ENCODE measurements around the gene POLDIP3.
A peak's percentile ranks its signal among the peaks of the same experiment; 100 is the strongest.

Gene POLDIP3

DNA sequence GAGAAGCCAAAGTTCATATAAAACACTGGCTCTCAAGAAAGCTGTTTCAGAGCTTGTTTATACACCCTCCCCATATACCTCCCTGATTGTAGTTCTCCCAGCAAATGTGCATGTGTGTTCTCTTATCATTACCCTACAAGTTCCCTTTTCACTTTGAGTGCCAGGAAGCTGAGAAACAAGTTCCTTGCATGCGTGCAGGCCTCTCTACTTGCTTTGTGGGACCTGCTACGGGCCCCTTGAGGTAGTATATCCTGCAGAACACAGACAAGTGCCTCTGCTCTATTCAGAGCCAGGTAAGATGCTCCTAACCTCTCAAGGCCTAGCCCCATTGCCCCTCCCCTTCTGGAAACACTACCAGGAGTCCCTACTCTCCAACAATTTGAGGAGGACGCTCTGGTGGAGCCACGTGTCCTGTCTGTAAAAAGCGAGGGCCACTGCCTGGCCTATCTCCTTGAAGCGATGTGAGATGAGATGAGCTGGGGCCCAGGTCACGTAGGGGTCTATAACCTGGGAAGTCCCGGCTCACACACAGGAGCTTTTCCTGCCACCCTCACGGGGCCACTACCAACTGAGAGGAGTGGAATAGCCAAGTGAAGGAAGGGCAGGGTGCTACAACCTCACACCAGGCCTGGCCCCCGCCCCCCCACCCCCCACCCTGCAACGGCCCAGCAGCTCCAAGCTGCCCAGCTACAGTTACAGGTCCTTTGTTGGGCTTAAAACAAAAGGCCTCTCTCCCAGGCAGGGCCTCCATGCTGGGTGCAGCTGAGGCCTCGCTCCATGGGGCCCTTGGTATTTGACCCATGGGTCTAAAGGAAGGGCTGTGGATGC lies 28.3 kb upstream of the POLDIP3 start:
- no peak for DNase-seq

DNA sequence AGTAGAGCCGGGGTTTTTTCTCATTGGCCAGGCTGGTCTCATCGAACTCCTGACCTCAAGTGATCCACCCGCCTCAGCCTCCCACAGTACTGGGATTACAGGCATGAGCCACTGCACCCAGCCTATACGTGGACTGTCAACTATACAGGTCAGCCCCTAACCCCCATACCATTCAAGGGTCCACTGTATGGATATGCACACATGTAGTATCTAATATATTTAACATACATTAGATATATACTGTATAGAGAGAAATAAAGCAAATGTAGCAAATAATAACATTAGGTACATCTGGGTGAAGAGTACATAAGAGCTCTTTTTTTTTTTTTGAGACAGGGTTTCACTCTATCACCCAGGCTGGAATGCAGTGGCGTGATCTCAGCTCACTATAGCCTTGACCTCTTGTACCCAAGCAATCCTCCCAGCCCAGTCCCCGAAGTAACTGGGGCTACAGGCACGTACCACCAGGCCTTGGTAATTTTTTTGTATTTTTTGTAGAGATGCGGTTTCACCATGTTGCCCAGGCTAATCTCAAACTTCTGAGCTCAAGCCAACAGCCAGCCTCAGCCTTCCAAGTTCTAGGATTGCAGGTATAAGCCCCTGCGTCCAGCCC lies 27.2 kb upstream of the POLDIP3 start:
- DNase-seq: no peak

DNA sequence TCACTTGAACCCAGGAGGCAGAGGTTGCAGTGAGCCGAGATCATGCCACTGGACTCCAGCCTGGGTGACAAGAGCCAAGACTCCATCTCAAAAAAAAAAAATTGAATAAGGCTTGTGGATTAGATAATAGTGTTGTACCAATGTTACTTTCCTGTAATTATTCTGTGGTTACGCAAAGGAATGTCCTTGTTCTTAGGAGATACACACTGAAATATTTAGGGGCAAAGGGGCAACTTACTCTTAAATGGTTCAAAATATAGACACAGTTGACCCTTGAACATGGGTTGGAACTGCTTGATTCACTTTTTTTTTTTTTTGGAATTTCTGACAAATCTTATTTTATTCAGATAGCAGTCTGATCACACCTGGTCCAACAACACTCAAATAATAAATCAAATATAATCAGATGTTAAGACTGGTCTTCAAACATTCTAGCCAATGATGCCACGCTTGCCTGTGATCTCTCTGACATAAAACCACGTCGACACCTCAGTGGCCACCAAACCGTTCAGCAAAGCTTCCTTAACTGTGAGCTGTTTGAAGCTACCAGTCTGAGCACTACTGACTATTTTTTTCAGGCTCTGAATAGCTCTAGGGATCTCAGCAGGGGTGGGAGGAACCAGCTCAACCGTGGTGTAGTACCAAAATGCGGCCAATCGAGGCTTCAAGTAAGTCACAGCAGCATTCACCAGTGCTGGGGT lies 25.0 kb upstream of the POLDIP3 start:
- DNase-seq: no peak

DNA sequence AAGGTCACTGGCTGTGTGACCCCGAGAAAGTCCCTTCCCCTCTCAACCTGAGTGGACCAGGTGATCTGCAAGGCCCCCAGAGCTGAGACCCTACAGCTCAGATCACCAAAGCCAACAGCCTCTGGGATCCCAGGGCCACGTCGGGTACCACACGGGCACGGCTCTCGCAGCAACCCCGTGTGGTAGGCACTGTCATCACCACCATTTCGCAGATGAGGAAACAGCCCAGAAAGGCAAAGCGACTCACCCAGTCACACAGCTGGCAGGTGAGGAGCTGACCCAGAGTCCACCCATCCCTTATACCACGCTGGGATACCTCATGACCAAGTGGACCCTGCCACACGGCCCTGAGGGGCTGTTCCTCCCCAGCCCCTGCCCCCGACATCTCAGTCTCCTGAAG lies 22.9 kb upstream of the POLDIP3 start:
- no peak for DNase-seq

DNA sequence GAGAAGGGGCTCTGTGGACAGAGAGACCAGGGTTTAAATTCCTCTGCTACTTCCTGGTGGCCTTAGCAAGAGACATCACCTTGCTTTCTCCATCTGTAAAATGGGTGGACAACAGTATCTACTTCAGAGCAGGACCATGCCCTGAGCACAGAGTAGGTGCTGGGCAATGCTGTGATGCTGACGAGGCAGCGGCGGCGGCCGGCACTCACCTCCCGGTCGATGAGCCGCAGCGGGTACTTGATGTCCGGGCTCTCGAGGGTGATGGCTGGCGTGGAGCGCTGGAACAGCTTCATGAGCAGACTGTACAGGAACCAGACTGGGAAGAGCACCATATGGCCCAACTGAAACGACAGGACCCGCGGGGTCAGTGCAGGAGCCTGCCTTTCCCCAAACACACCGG lies 21.8 kb upstream of the POLDIP3 start:
- no peak for DNase-seq

DNA sequence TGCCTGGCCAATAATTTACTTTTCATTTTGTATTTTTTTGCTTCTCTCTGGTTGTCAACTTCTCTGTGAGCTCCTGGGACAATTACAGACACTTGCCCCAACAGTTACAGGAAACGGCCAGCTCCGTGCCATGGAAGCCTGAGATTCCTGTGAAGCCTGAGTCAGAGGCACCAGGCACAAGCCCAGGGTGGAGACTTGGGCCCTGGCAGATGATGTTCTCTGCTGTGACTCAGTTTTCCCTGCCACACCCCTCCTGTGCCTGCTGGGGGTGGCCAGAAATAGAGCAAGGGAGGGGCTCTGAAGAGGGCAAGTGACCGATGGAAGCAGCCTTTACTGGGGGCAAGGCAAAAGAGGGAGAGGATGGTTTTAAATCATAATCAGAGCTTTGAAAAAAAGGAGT lies 20.8 kb upstream of the POLDIP3 start:
- DNase-seq: no peak

DNA sequence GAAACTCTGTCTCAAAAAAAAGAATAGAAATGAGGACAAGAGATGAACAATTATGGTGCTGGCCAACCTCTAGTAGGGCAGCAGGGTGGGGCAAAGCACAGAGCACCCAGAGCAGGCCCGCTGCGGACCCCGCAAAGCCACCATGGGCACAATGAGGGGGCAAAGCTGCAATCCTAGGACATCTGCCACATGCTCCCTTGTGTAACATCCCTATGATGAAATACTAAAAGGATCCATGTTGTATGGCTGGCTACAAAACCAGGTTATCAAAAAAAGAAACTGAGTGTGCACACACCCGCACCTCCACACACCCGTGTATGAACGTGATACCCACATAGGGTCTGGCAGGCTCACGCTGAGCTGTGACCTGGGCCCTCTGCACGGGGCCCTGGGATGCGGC lies 18.3 kb upstream of the POLDIP3 start:
- DNase-seq: no peak

DNA sequence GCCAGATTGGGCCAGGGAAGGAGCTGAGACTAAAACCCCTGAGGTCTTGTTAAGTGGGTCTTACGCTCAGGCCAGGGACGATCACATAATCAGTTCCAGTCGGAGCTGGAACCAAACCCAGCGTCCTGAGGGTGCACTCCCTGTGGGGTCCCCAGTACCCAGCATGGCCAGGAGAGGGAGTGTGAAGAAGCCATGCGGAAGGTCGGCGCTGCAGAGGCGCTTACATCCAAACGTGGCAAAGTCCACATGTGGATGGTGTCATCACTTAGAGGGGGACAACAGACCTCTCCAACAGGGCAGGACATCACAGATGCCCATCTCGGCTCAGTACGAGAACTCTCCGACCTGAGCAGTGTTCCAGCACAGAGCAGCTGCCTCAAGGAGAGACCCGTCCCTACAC lies 17.4 kb upstream of the POLDIP3 start:
- DNase-seq: no peak

DNA sequence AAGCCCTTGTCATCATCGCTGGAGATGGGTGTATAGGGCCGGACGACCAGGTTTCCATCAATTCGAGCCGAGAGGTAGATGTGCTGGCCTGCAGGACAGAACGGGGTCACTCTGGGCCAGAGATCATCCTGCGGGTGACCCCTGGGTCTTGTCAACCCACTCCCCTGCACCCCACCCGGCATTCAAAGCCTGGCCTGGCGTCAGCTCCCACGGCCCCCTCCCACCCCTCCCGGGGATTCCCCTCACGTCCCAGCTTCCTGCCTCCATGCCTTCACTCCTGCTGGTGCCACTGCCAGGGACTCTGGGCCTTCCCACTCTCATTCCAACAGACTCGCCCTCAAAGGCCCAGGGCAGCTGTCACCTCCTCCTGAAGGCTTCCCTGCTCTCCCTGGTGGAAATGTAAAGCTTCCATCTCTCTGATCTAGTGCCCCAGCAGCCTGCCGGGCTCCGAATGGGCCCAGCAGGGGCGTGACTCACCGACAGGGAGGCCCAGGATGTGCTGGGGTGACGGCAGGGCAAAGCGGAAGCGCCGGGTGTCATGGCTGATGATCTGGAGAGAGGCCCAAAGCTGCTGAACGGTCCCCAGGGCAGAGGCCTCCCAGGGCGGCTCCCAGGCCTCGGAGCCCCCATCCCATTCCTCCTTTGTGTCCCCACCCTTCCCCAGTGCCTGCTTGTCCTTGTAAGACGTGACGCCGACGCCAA lies 16.4 kb upstream of the POLDIP3 start:
- no peak for DNase-seq

DNA sequence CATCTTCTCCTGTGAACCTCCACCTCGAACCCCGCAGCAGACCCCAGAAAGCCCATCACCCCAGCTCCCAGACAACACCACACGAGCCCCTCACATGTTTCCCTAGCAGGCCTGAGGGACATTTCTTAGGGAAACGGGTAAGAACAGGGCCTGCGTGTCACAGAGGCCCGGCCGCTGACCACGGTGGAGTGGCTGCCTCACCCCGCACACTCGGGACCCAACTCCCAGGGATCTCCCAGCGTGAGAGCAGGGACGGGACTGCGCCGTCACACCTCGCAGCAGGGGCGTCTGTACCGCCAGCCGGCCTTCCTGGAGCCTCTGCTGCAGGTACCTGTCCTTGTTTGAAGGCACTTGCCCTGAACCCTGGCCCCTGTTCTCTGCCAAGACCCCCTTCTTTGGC lies 15.5 kb upstream of the POLDIP3 start:
- no peak for DNase-seq

DNA sequence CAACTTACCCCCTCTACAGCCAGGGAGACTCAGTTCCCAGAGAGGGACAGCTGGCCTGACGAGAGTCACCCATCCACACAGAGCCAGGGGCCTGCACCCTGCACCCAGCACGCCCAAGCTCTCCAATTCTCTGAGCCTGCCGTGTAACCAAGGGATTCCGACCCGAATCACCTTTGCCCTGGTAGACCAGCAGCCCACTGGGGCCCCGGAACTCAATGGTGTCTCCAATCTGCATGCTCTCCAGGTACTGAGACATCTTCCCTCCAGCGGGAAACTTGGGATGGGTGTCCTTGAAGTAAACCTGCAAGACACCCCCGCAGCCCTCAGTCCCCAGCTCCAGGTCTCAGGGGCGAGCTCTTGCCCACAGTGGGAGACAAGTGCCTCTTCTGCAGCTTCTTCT lies 13.3 kb upstream of the POLDIP3 start:
- no peak for DNase-seq

DNA sequence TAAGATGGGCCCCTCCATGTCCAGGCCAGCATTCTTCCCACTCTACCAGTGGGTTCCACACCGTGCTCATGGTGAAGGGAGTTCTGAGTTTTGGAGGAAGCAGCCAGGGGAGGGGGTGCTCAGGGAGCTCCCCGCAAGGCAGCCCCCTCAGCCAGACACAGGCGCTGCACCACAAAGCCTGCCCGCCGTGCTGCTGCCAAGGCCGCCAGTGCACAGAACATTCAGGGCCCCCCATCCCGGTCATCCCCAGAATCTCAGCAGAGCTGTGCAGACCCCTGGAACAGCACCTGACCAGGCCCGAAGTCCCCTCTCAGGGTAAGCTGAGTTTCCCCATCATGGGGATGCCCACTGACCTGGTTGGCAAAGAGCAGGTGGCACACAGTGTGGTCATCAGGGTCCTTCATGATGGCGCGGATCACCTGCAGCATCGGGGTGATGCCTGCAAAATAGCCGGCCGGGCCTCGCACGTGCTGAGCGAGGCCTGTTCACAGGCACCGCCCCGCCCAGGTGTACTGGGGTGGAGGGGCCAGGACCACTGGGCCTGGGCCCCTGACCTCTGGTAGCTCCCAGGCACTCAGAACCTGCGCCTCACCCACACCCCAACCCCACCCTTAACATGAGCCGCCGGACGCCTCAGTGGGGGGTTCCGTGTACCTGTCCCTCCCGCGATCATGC lies 12.4 kb upstream of the POLDIP3 start:
- DNase-seq: no peak

DNA sequence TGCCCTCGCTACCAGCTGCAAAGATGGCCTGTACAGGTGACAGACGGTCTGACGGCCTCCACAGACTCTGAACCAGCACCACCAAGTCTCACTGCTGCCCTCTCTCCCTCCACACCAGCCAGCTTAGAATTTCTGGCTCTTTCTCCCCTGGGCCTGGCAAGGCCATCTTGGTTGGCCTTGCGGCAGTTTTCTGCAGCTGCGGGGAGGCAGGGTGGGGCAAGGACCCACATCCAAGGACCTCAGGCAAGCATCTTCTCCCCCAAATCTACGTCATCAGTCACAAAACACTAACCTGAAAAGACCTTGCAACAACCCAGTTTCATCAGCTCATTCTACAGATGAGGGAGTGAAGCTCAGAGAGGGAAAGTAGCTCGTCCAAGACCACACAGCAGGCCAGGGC lies 11.7 kb upstream of the POLDIP3 start:
- no peak for DNase-seq

DNA sequence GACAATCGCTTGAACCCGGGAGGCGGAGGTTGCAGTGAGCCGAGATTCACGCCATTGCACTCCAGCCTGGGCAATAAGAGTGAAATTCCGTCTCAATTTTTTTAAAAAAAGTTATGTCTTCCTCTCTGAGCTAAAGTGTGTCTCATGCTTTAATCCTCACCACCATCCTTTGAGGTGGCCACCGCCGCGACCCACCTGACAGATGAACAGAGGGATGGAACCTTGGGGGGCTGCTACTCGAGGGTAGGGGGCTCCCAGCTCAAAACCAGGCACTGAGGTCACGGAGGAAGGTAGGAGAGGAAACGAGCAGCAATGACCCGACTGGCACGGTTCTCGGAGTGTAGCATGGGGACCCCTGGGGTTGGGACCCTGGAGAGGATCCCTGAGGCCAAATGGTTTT lies 10.7 kb upstream of the POLDIP3 start:
- DNase-seq: no peak

DNA sequence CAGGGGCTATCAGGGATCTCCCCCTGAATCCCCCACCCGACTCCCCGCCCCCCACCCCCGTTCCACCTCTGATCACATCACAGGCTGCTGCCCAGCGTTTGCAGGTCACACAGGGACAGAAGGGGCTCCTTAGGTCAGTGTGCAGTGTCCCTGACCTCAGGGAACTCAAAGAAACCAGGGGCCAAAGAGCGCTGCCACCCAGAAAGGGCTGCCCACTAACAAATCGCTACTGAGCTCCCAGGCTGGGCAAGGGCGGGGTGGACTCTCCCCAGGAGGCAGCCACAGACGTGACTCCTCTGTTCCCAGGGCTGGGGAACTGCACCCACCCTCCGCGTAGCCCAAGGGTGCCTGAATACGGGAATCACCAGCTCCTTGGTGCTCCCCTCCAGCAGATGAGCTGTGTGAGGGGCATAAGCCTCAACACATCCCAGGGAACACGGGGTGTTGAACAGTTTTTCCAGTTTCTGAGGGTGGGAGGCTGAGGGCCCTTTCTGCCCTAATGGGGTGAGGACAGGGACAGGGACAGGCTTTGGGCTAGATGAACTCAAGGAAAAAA lies 9.9 kb upstream of the POLDIP3 start:
- DNase-seq: no peak

DNA sequence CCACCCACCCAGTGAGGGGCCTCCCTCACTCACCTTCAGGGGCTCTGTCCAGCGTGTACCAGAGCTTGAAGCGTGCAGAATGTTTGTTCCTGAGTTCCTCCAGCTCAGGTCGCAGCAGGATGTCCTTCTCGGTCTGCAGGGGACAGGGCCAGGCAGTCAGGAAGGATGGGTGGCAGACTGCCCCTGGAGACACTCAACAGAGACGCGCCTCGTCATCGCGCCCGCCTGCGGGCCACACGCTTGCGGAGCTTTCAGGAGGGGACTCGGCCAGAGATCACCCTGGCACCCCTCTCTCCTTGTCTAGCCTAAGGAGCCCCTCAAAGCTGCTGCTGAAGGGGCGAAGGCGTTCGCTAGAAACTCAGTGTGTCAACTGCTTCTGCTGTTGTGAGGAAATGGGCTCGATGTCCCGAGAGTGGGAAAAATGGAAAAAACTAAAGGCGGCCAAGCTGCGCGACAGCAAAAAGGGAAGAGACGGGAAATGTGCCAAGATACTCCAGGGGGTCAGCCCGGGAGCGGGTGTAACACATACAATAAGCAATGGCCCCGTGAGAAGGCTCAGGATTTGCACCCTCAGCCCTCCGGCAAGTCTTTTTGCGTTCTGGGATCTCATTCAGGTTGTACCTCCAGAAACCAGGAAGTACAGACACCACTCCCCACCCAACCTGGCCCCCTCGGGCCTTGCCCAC lies 9.2 kb upstream of the POLDIP3 start:
- no peak for DNase-seq

DNA sequence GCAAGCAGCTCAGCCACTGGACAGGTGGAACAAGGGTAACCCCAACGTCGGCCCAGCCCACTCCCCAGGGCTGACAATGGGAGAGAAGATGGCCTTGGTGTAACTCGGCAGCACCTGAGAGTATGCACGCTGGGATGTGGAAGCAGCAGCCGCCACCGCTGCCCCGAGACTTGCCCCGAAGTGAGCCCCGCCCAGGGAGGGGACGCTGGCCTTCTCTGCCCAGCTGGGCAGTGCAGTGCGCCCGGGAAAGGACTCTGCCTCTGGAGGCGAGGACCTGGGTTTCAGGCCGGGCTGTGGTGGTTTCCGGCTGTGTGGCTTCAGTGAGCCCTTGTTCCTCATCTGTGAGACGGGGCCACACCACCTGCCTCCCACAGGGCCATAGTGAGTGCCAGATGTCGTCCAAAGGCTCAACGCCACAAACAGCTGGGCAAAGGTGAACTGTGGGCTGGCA lies 8.6 kb upstream of the POLDIP3 start:
- no peak for DNase-seq

DNA sequence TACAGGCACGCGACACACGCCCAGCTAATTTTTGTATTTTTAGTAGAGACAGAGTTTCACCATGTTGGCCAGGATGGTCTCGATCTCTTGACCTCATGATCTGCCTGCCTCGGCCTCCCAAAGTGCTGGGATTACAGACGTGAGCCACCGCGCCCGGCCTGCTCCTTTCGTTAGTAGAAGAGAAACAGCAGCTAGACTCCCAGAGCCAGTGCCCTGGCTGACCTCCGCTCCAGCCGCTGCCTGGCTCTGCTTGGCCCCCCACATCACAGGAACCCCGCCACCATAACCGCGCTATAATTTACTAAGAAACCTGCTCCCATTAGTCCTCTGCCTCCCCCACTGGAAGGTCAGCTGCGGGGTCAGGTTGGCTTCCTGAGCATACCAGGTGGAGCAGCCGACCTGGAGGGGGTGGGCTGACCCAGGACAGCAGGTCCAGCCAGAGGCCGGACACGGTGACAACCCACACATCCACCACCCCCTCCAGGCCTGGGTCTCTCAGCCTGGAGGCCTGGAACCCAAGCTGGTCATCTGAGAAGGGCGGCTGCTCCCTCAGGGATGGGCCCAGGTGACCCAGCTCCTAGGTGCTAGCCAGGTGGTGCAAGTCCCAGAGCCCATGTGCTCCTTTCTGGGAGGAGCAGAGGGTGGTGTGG lies 7.5 kb upstream of the POLDIP3 start:
- no peak for DNase-seq

DNA sequence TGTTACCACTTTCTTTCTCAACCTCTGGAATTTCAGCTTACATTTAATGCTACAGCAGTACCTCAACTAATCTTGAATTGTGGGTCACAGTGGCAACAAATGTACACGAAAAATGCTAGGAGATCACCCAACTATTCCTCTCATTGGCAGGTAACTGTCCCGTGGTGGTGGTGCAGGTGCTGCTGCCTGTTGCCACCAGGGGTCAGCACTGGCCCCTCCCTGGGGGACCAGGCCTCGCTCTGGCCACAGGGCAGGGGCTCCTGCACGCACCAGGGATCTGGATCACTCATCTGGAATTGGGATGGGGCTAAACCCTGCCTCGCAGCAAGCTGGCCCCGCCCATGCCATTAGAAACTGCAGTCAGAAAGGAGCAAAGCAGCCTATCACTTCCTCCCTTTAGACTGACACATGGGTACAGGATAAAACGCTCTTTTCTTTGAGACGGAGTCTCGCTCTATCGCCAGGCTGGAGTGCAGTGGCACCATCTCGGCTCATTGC lies 6.9 kb upstream of the POLDIP3 start:
- peak; percentile 4 to 32 (median 5) for DNase-seq

DNA sequence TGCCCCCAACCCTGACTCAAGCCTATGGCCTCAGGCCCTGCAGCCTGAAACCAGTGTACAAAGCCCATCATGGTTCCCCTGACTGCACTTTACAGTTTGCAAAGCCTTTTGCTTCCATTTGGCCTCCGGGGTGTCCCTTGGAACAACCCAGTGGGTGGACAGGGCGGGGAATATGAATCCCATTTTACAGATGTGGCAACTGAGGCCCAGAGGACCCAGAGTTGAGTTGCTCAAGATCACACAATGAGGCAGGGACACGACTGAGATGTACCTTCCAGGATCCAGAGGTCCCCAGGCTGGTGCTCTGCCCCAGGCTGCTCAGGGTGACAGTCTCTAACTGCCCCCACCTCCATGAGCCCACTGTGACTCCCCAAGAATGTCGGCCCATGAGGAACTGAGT lies 5.4 kb upstream of the POLDIP3 start:
- DNase-seq: no peak
